Gastroesophageal sphincter (tissue), 3 donors: ENCODE results near the gene IQGAP2.

ENCODE experiments used
- EP300 ChIP-seq: sonication (generic); formaldehyde crosslinking; IDR thresholded peaks from one replicate; pipeline ENCODE4 v1.6.1; 2017; ENCODE audit warnings: antibody characterized with exemption, mild to moderate bottlenecking
- POLR2A ChIP-seq, 2 donors: fragments of 450-650 bp; IDR thresholded peaks; one replicate each; pipeline ENCODE4 v1.6.1; 2017; ENCODE audit warnings: antibody characterized with exemption in 2 of 2, mild to moderate bottlenecking in 2 of 2, moderate library complexity in 1 of 2
- POLR2AphosphoS5 ChIP-seq: sonication (generic); formaldehyde crosslinking; IDR thresholded peaks from one replicate; pipeline ENCODE4 v1.6.1; 2017; ENCODE audit warnings: antibody characterized with exemption
- TF ChIP-seq, protein P1 (sequence below), 4 experiments: fragments of 200-600 bp in 2 of 4; fragments of 450-650 bp in 2 of 4; sonication (generic) in 1 of 4; IDR thresholded peaks; one replicate each; pipeline ENCODE4 v1.5.1; 2017 to 2019; ENCODE audit warnings: antibody characterized with exemption in 4 of 4, mild to moderate bottlenecking in 2 of 4, moderate library complexity in 2 of 4

DNA sequence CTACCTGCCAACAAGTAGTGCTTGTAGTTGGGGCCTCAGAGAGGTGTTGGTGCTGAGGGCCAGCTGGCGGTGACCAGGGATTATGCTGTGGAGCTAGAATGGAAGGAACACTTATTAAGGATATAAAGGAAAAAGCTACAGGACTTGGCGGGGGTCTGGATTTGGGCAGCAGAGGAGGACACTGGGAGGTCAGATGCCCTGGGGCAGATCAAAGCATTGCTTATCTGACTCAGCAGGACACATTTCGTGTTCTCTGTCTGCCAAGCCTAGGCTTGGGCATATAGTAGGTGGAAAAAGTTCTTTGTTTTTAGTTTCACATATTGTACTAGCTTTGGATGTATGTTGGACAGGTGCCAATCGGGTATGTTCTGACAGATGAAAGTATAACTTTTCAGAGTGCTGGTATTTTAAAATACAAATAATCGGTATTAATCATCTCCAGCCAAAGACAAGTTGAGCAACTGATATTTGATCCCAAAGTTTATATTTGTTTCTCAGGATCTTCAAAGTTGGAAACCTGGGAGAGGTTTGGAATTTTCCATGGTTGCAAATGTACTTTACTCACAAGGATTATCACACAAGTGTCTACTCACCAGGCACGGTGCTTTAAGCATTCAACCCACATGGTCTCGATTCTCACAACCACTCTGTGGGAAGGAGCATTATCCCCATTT, 69.4 kb downstream of the IQGAP2 start:
- TF ChIP-seq POLR2A (IDR thresholded peaks at IDR 0.05) (no peak), POLR2AphosphoS5 (no peak), EP300 (no peak)
- TF ChIP-seq, protein P1, sequence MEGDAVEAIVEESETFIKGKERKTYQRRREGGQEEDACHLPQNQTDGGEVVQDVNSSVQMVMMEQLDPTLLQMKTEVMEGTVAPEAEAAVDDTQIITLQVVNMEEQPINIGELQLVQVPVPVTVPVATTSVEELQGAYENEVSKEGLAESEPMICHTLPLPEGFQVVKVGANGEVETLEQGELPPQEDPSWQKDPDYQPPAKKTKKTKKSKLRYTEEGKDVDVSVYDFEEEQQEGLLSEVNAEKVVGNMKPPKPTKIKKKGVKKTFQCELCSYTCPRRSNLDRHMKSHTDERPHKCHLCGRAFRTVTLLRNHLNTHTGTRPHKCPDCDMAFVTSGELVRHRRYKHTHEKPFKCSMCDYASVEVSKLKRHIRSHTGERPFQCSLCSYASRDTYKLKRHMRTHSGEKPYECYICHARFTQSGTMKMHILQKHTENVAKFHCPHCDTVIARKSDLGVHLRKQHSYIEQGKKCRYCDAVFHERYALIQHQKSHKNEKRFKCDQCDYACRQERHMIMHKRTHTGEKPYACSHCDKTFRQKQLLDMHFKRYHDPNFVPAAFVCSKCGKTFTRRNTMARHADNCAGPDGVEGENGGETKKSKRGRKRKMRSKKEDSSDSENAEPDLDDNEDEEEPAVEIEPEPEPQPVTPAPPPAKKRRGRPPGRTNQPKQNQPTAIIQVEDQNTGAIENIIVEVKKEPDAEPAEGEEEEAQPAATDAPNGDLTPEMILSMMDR (IDR thresholded peaks at IDR 0.05) = no peak
